ENCODE measurements around the gene HTR3E.

Gene HTR3E

DNA sequence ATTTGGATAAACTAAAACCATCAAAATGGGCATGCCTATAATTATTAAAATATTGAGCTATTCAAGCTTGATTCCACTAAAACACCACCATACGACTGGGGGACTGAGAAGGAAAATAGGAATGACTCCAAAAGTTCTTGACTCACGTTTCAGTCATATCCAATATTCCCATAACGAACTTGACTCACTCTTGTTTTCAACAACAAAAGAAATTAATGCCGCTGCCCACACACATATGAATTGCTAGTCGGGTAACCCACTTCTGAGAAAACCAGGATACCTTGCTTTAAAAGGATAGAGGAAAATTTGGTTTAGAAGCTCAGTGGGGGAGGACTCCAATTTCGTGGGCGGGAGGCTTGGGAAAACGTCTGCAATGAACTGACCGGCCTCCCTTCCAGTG lies 38.8 kb upstream of the HTR3E start:
- Histone ChIP-seq H3K36me3 (ENCODE audit: insufficient read depth, low read length) (no peaks in the 10 kb centered on the region), H3K9me3 (ENCODE audit: insufficient read depth, low read depth, low read length) (no peaks in the 10 kb centered on the region), H3F3A (ENCODE audit: low read depth) (no peaks in the 10 kb centered on the region), H3K9me2 (replicated peaks; ENCODE audit: low read depth, low read length) (no peaks in the 10 kb centered on the region), H3K9ac (ENCODE audit: low read depth, low read length, poor library complexity, severe bottlenecking) (no peak overlapping the region), H3K79me2 (ENCODE audit: insufficient read depth, low read length) (no peaks in the 10 kb centered on the region), H3K4me3 (ENCODE audit: low read length, poor library complexity, severe bottlenecking) (no peak overlapping the region), H3K4me2 (ENCODE audit: low read depth, low read length, poor library complexity, severe bottlenecking) (no peak overlapping the region), H3K4me1 (ENCODE audit: insufficient read depth, low read length, poor library complexity, severe bottlenecking) (no peaks in the 10 kb centered on the region), H3K27me3 (ENCODE audit: insufficient read depth, low read length, poor library complexity, severe bottlenecking) (no peaks in the 10 kb centered on the region), H4K20me1 (ENCODE audit: insufficient read depth, low read length, poor library complexity, severe bottlenecking) (no peaks in the 10 kb centered on the region), H2AFZ (ENCODE audit: low read length) (no peak overlapping the region)
- TF ChIP-seq, protein P1, sequence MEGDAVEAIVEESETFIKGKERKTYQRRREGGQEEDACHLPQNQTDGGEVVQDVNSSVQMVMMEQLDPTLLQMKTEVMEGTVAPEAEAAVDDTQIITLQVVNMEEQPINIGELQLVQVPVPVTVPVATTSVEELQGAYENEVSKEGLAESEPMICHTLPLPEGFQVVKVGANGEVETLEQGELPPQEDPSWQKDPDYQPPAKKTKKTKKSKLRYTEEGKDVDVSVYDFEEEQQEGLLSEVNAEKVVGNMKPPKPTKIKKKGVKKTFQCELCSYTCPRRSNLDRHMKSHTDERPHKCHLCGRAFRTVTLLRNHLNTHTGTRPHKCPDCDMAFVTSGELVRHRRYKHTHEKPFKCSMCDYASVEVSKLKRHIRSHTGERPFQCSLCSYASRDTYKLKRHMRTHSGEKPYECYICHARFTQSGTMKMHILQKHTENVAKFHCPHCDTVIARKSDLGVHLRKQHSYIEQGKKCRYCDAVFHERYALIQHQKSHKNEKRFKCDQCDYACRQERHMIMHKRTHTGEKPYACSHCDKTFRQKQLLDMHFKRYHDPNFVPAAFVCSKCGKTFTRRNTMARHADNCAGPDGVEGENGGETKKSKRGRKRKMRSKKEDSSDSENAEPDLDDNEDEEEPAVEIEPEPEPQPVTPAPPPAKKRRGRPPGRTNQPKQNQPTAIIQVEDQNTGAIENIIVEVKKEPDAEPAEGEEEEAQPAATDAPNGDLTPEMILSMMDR (conservative IDR thresholded peaks at IDR 0.05; ENCODE audit: low read length) = no peak
- no peak for TF ChIP-seq EZH2phosphoT487 (IDR thresholded peaks at IDR 0.05; ENCODE audit: borderline replicate concordance)

DNA sequence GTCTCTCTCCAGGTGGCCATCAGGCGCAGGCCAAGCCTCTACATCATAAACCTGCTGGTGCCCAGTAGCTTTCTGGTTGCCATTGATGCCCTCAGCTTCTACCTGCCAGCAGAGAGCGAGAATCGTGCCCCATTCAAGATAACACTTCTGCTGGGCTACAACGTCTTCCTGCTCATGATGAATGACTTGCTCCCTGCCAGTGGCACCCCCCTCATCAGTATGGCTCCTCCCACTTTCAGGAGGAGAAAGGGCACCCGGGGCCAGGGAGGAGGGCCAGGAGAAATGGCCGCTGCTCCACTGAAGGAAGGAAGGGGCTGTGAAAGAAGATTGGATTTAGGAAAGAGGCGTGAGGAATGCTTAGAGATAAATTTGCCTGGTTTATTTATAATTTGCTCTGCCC lies 37.4 kb upstream of the HTR3E start:
- no peaks in the 10 kb centered on the region for H3K27me3 ChIP-seq (ENCODE audit: insufficient read depth, low read length, poor library complexity, severe bottlenecking)
- H4K20me1 ChIP-seq (ENCODE audit: insufficient read depth, low read length, poor library complexity, severe bottlenecking) = no peaks in the 10 kb centered on the region
- no peaks in the 10 kb centered on the region for H3K9me3 ChIP-seq (ENCODE audit: insufficient read depth, low read depth, low read length)
- H3K4me3 ChIP-seq (ENCODE audit: low read length, poor library complexity, severe bottlenecking) = no peak overlapping the region
- no peaks in the 10 kb centered on the region for H3K9me2 ChIP-seq (replicated peaks; ENCODE audit: low read depth, low read length)
- no peaks in the 10 kb centered on the region for H3F3A ChIP-seq (ENCODE audit: low read depth)
- H3K9ac ChIP-seq (ENCODE audit: low read depth, low read length, poor library complexity, severe bottlenecking) = no peak overlapping the region
- no peaks in the 10 kb centered on the region for H3K36me3 ChIP-seq (ENCODE audit: insufficient read depth, low read length)
- no peak overlapping the region; the same call in 1 of the 2 replicates for H2AFZ ChIP-seq (ENCODE audit: low read length)
- no peaks in the 10 kb centered on the region for H3K4me1 ChIP-seq (ENCODE audit: insufficient read depth, low read length, poor library complexity, severe bottlenecking)
- no peak overlapping the region for H3K4me2 ChIP-seq (ENCODE audit: low read depth, low read length, poor library complexity, severe bottlenecking)
- H3K79me2 ChIP-seq (ENCODE audit: insufficient read depth, low read length) = no peaks in the 10 kb centered on the region
- TF ChIP-seq, protein P1 (conservative IDR thresholded peaks at IDR 0.05; ENCODE audit: low read length) = no peak
- no peak for TF ChIP-seq EZH2phosphoT487 (IDR thresholded peaks at IDR 0.05; ENCODE audit: borderline replicate concordance)

DNA sequence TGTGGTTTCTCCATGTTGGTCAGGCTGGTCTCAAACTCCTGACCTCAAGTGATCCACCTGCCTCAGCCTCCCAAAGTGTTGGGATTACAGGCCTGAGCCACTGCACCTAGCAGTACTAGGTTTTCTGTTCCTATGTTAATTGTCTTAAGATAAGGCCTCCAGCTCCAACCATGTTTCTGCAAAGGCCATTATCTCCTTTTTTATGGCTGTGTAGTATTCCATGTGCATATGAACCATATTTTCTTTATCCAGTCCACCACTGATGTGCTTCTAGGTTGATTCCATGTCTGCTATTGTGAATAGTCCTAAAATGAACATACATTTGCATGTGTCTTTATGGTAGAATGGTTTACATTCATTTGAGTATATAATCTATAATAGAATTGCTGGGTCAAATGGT lies 34.2 kb upstream of the HTR3E start:
- H3K36me3 ChIP-seq (ENCODE audit: insufficient read depth, low read length) = no peaks in the 10 kb centered on the region
- H3K27me3 ChIP-seq (ENCODE audit: insufficient read depth, low read length, poor library complexity, severe bottlenecking) = no peaks in the 10 kb centered on the region
- no peaks in the 10 kb centered on the region for H3K9me3 ChIP-seq (ENCODE audit: insufficient read depth, low read depth, low read length)
- no peaks in the 10 kb centered on the region for H4K20me1 ChIP-seq (ENCODE audit: insufficient read depth, low read length, poor library complexity, severe bottlenecking)
- no peak for TF ChIP-seq EZH2phosphoT487 (IDR thresholded peaks at IDR 0.05; ENCODE audit: borderline replicate concordance)
- TF ChIP-seq, protein P1 (conservative IDR thresholded peaks at IDR 0.05; ENCODE audit: low read length) = no peak
- no peaks in the 10 kb centered on the region for H3K79me2 ChIP-seq (ENCODE audit: insufficient read depth, low read length)
- H3K4me1 ChIP-seq (ENCODE audit: insufficient read depth, low read length, poor library complexity, severe bottlenecking) = no peaks in the 10 kb centered on the region
- no peaks in the 10 kb centered on the region for H3F3A ChIP-seq (ENCODE audit: low read depth)
- no peak overlapping the region for H2AFZ ChIP-seq (ENCODE audit: low read length)
- H3K9ac ChIP-seq (ENCODE audit: low read depth, low read length, poor library complexity, severe bottlenecking) = no peak overlapping the region
- H3K4me3 ChIP-seq (ENCODE audit: low read length, poor library complexity, severe bottlenecking) = no peak overlapping the region
- no peaks in the 10 kb centered on the region for H3K9me2 ChIP-seq (replicated peaks; ENCODE audit: low read depth, low read length)
- H3K4me2 ChIP-seq (ENCODE audit: low read depth, low read length, poor library complexity, severe bottlenecking) = no peak overlapping the region

All from Loucy (cell line).